H1 (cell line): ENCODE measurements around the gene LENG9. TPM values are rescaled to one million over a fixed set of nuclear protein-coding genes. Genes with fewer than 3 reads are reported as not detected.
A peak's percentile ranks its signal among the peaks of the same experiment; 100 is the strongest.

Experiments
- CTCF ChIA-PET: fragments of 300-600 bp; sonication (Branson Sonifier 250); formaldehyde crosslinking; loops from one replicate; lab custom pipeline; 2021; ENCODE audit not compliant: partially characterized antibody; lab: Charles Lee
- POLR2A ChIA-PET: fragments of 300-600 bp; sonication (Branson Sonifier 250); formaldehyde crosslinking; loops from one replicate; lab custom pipeline; 2021; ENCODE audit warnings: inconsistent platforms; ENCODE audit not compliant: partially characterized antibody; lab: Charles Lee
- DNase-seq, 2 experiments: peaks; one replicate each; pipeline versions ENCODE4 v3.0.0 to v3.0.0-alpha.2; 2010 to 2022; ENCODE audit warnings: low spot score in 2 of 2, low read depth in 1 of 2, mixed read lengths in 1 of 2
- FAIRE-seq: peaks from 2 replicates; lab custom pipeline; 2011; peaks lifted over from hg19 to GRCh38; lab: Jason Lieb, UNC
- H2AFZ ChIP-seq: 2 replicates; pipeline ENCODE4 v1.8.1; 2012; ENCODE audit warnings: low read length, inconsistent platforms
- H2AK5ac ChIP-seq: 2 replicates; pipeline ENCODE4 v1.6.1; 2013; ENCODE audit warnings: low read depth, low read length
- H2BK120ac ChIP-seq: replicated peaks from 2 replicates; pipeline ENCODE3; 2013; ENCODE audit warnings: low read depth, low read length, inconsistent platforms
- H2BK12ac ChIP-seq: 2 replicates; pipeline ENCODE4 v1.6.1; 2013; ENCODE audit warnings: low read depth, low read length
- H2BK15ac ChIP-seq: 2 replicates; pipeline ENCODE4 v1.6.1; 2013; ENCODE audit warnings: low read length
- H2BK20ac ChIP-seq: 2 replicates; pipeline ENCODE4 v1.6.1; 2013; ENCODE audit warnings: low read length
- H2BK5ac ChIP-seq: 2 replicates; pipeline ENCODE4 v1.6.1; 2013; ENCODE audit warnings: low read depth, low read length
- H3K14ac ChIP-seq: 2 replicates; pipeline ENCODE4 v1.6.1; 2013; ENCODE audit warnings: inconsistent platforms; ENCODE audit not compliant: insufficient read length
- H3K18ac ChIP-seq: 2 replicates; pipeline ENCODE4 v1.6.1; 2013; ENCODE audit warnings: low read length; ENCODE audit errors: extremely low read depth
- H3K23ac ChIP-seq: 2 replicates; pipeline ENCODE4 v1.6.1; 2013; ENCODE audit warnings: inconsistent platforms; ENCODE audit not compliant: insufficient read length
- H3K23me2 ChIP-seq: 2 replicates; pipeline ENCODE4 v1.6.1; 2013; ENCODE audit warnings: low read depth, low read length
- H3K27ac ChIP-seq: 2 replicates; pipeline ENCODE4 v1.6.1; 2011; ENCODE audit warnings: low read depth, low read length, inconsistent platforms
- H3K27me3 ChIP-seq, 4 experiments: replicated peaks in 1 of 4; 1 replicate in 1 of 4; 2 replicates in 3 of 4; pipeline versions ENCODE4 v1.6.1 to v1.8.1; 2011 to 2013; ENCODE audit warnings: low read length in 3 of 4, mild to moderate bottlenecking in 3 of 4, inconsistent platforms in 2 of 4, mixed read lengths in 2 of 4, moderate library complexity in 1 of 4; ENCODE audit not compliant: control insufficient read depth in 3 of 4, insufficient read depth in 3 of 4; ENCODE audit errors: extremely low read depth in 1 of 4
- H3K36me3 ChIP-seq, 4 experiments: 2 replicates each; pipeline versions ENCODE4 v1.6.1 to v1.8.1; 2011 to 2013; ENCODE audit warnings: mild to moderate bottlenecking in 4 of 4, low read length in 3 of 4, moderate library complexity in 2 of 4, control low read depth in 1 of 4, inconsistent platforms in 1 of 4; ENCODE audit not compliant: insufficient read depth in 4 of 4, control insufficient read depth in 2 of 4
- H3K4ac ChIP-seq: replicated peaks from 2 replicates; pipeline ENCODE3; 2013; ENCODE audit warnings: low read length, low read depth, mixed read lengths, inconsistent platforms; ENCODE audit not compliant: insufficient read length
- H3K4me1 ChIP-seq, 4 experiments: replicated peaks in 1 of 4; 1 replicate in 1 of 4; 2 replicates in 3 of 4; pipeline versions ENCODE4 v1.6.1 to v1.8.1; 2011 to 2013; ENCODE audit warnings: low read length in 3 of 4, inconsistent platforms in 2 of 4, mixed read lengths in 1 of 4; ENCODE audit not compliant: insufficient read depth in 4 of 4, control insufficient read depth in 3 of 4
- H3K4me2 ChIP-seq, 2 experiments: 2 replicates each; pipeline versions ENCODE4 v1.6.1 to v1.8.1; 2011 to 2013; ENCODE audit warnings: low read depth in 2 of 2, low read length in 2 of 2, control low read depth in 1 of 2, inconsistent platforms in 1 of 2, mild to moderate bottlenecking in 1 of 2; ENCODE audit not compliant: insufficient read depth in 1 of 2
- H3K4me3 ChIP-seq, 4 experiments: fragments of 200-600, 300-600 bp in 1 of 4; sonication (generic), shearing (Covaris generic), sonication (Bioruptor Twin) in 1 of 4; 2 replicates each; pipeline versions ENCODE4 v1.5.1 to v1.8.1; 2011 to 2016; ENCODE audit warnings: low read length in 4 of 4, low read depth in 3 of 4, control low read depth in 2 of 4, inconsistent platforms in 2 of 4, mild to moderate bottlenecking in 2 of 4, mixed read lengths in 1 of 4, moderate library complexity in 1 of 4; ENCODE audit not compliant: insufficient read depth in 2 of 4; ENCODE audit errors: extremely low read depth in 1 of 4
- H3K56ac ChIP-seq: replicated peaks from 2 replicates; pipeline ENCODE3; 2013; ENCODE audit warnings: low read depth, mild to moderate bottlenecking, mixed read lengths, low read length, inconsistent platforms; ENCODE audit not compliant: insufficient read length
- H3K79me1 ChIP-seq: 2 replicates; pipeline ENCODE4 v1.6.1; 2013; ENCODE audit warnings: low read depth, low read length, control low read depth
- H3K79me2 ChIP-seq, 2 experiments: 2 replicates each; pipeline versions ENCODE4 v1.6.1 to v1.8.1; 2012 to 2013; ENCODE audit warnings: low read length in 2 of 2, mild to moderate bottlenecking in 2 of 2, inconsistent platforms in 1 of 2; ENCODE audit not compliant: insufficient read depth in 2 of 2, control insufficient read depth in 1 of 2
- H3K9ac ChIP-seq, 4 experiments: replicated peaks in 1 of 4; 1 replicate in 1 of 4; 2 replicates in 3 of 4; pipeline versions ENCODE4 v1.6.1 to v1.8.1; 2011 to 2013; ENCODE audit warnings: low read depth in 3 of 4, low read length in 3 of 4, control low read depth in 2 of 4, mild to moderate bottlenecking in 2 of 4, moderate library complexity in 2 of 4, inconsistent platforms in 1 of 4; ENCODE audit errors: extremely low read depth in 1 of 4
- H3K9me3 ChIP-seq, 2 experiments: 2 replicates each; pipeline versions ENCODE4 v1.6.1 to v1.8.1; 2012 to 2013; ENCODE audit warnings: mild to moderate bottlenecking in 2 of 2, moderate library complexity in 2 of 2, control low read depth in 1 of 2, inconsistent platforms in 1 of 2, low read depth in 1 of 2, low read length in 1 of 2, mixed read lengths in 1 of 2; ENCODE audit not compliant: insufficient read depth in 2 of 2
- H4K20me1 ChIP-seq, 2 experiments: replicated peaks in 1 of 2; 2 replicates each; pipeline versions ENCODE3 to v1.8.1; 2011 to 2013; ENCODE audit warnings: inconsistent platforms in 2 of 2, low read length in 2 of 2, mild to moderate bottlenecking in 1 of 2; ENCODE audit not compliant: insufficient read depth in 2 of 2, control insufficient read depth in 1 of 2
- H4K5ac ChIP-seq: 2 replicates; pipeline ENCODE4 v1.6.1; 2013; ENCODE audit warnings: low read length, low read depth, mixed read lengths, inconsistent platforms; ENCODE audit not compliant: insufficient read length
- H4K8ac ChIP-seq: 2 replicates; pipeline ENCODE4 v1.8.0; 2013; ENCODE audit warnings: mild to moderate bottlenecking, moderate library complexity, low read length, inconsistent platforms; ENCODE audit not compliant: insufficient read depth; ENCODE audit errors: extremely low read depth
- H4K91ac ChIP-seq: replicated peaks from 2 replicates; pipeline ENCODE3; 2013; ENCODE audit warnings: low read length, mixed read lengths, inconsistent platforms; ENCODE audit not compliant: insufficient read length
- CTCF ChIP-seq, 3 experiments: IDR thresholded peaks; 1 replicate in 2 of 3; 2 replicates in 1 of 3; pipeline versions ENCODE4 v1.5.1 to v1.6.1; 2011; ENCODE audit warnings: low read length in 3 of 3, mild to moderate bottlenecking in 3 of 3, inconsistent platforms in 2 of 3, low read depth in 1 of 3, moderate library complexity in 1 of 3; ENCODE audit not compliant: insufficient read depth in 1 of 3; ENCODE audit errors: control extremely low read depth in 1 of 3
- KDM4A ChIP-seq: IDR thresholded peaks from one replicate; pipeline ENCODE4 v1.7.1; 2012; ENCODE audit warnings: low read depth, mild to moderate bottlenecking, moderate library complexity, low read length, inconsistent platforms; ENCODE audit not compliant: severe bottlenecking
- PHF8 ChIP-seq: fragments of 200-600 bp; sonication (generic); conservative IDR thresholded peaks from 2 replicates; pipeline ENCODE4 v1.7.1; 2012; ENCODE audit warnings: low read depth, mild to moderate bottlenecking, inconsistent platforms, low read length, moderate library complexity
- POLR2A ChIP-seq, 2 experiments: IDR thresholded peaks; 1 replicate in 1 of 2; 2 replicates in 1 of 2; pipeline ENCODE4 v1.6.1; 2011; ENCODE audit warnings: low read depth in 2 of 2, low read length in 2 of 2, mild to moderate bottlenecking in 2 of 2; ENCODE audit errors: control extremely low read depth in 1 of 2
- POU5F1 ChIP-seq: IDR thresholded peaks from 2 replicates; pipeline ENCODE4 v1.6.1; 2011; ENCODE audit warnings: low read depth, mild to moderate bottlenecking, low read length, moderate library complexity
- SP2 ChIP-seq: IDR thresholded peaks from 2 replicates; pipeline ENCODE4 v1.6.1; 2012; ENCODE audit warnings: mild to moderate bottlenecking, low read length, inconsistent platforms
- TAF7 ChIP-seq: optimal IDR thresholded peaks from 2 replicates; pipeline ENCODE3; 2011; ENCODE audit warnings: low read depth, mild to moderate bottlenecking, inconsistent platforms, low read length, moderate library complexity, borderline replicate concordance
- WGBS, 2 experiments: shearing (Covaris generic) in 1 of 2; methylation state at CpG; one replicate each; pipeline versions ENCODE4 v1.1.6 to v1.1.7; 2013 to 2015; ENCODE audit warnings: low lambda C conversion rate in 2 of 2, mixed read lengths in 2 of 2, inconsistent platforms in 1 of 2, low coverage in 1 of 2, missing lambda C conversion rate in 1 of 2; ENCODE audit not compliant: insufficient replicate concordance in 2 of 2, insufficient coverage in 1 of 2, insufficient read length in 1 of 2; ENCODE audit errors: extremely low coverage in 1 of 2, missing lambda C conversion rate in 1 of 2; 5-methylcytosine and 5-hydroxymethylcytosine counted together
- polyA plus RNA-seq, 7 experiments: library from polyadenylated mRNA; depleted of rRNA in 3 of 7; stranded (reverse) in 5 of 7; unstranded in 2 of 7; fragments of >200 nt in 5 of 7; fragments of 200-250 nt in 2 of 7; gene quantifications; 1 replicate in 5 of 7; 2 replicates in 1 of 7; 4 replicates in 1 of 7; pipeline versions ENCODE4 v1.2.1 to v1.2.3, GENCODE V29; 2011 to 2013; ENCODE audit warnings: missing spikeins in 2 of 7, mixed read lengths in 2 of 7
- total RNA-seq: library from RNA; stranded (reverse); fragmentation: NEBNext Ultra II Directional; extraction: Animal tissue kit (Norgen Biotek cat#: 25700); gene quantifications from 2 replicates; pipeline ENCODE4 v1.2.1, GENCODE V29; 2021
- TF ChIP-seq, protein P1 (sequence below): IDR thresholded peaks from 2 replicates; pipeline ENCODE4 v1.6.1; 2012; ENCODE audit warnings: inconsistent platforms

Gene LENG9
- total and polyA plus RNA-seq, 2 of the 8 experiments (the other 6 are each of a cell fraction or from before 2014, with no cell fraction given): 1.6 to 3.9 TPM

DNA sequence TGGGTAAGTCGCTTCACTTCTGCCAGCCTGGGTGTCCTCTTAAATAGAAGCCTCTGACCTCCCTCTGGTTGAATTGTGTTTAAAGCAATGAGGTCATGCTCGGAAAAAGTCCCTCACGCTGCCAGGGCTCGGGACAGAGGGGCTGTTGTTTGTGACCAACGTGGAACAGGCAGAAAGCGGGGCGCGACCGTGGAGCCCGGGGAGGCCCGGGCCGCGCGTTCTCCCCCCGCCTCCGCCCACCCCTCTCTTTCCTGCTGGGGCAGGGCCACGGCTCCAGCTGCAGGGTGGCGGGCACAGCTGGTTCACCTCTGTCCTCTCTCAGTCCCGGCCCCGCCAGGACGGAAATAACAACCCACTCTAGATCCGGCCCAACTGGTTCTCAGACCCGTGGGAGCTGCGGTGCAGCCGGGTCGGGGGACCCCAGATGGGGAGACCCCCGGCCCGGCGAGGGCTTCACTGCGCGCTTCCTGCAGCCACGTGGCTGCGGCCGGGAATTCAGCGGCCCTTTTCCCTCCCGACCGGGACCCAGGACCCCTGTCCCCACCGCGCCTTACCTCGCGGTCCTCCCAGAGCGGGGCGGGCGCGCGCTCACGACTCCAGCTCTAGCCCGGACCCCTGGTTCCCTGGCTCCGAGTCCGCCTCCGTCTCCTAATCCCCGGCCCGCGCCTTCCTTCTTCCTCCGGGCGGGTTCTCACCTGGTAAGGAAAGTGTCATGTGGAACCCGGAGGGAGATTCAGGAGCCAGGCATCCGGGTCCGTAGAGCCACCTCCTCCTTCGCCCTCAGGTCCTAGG is 7.6 kb upstream of the LENG9 start:
- H3K18ac ChIP-seq: peak overlapping the region; percentile 60
- H2AK5ac ChIP-seq: no peak overlapping the region
- H4K91ac ChIP-seq: no peak overlapping the region
- H3K4ac ChIP-seq: no peak overlapping the region
- no peak overlapping the region for H3K14ac ChIP-seq
- peaks cover 7% of the 10 kb centered on the region; the same call in 1 of the 2 replicates for H3K23me2 ChIP-seq
- no peak overlapping the region; the same call in 1 of the 2 replicates for H2BK5ac ChIP-seq
- FAIRE-seq (no peak), DNase-seq (peak in 1 of 2 experiments; percentile 60)
- H3K4me2 ChIP-seq: peak overlapping the region; percentile 69 to 76
- H3K23ac ChIP-seq: no peak overlapping the region
- 0 out of 2 replicates have a peak overlapping the region, but pooled peaks have one; percentile 33 for H2BK12ac ChIP-seq
- H3K79me1 ChIP-seq: no peaks in the 10 kb centered on the region
- H2BK15ac ChIP-seq: peak overlapping the region; percentile 40; the same call in 1 of the 2 replicates
- H2AFZ ChIP-seq: peak overlapping the region; percentile 9; the same call in 1 of the 2 replicates
- no peaks in the 10 kb centered on the region for H4K20me1 ChIP-seq
- H3K4me1 ChIP-seq: peaks cover 3 to 10% (median 3%) of the 10 kb centered on the region in 4 experiments; a peak in 6 of 7 replicates
- CTCF ChIA-PET: no interaction called here
- POLR2A ChIA-PET: interaction anchor here (0.7 kb wide), 1 partner anchor 609 kb away, joined by 4 read pairs; no protein-coding TSS in a partner anchor
- no peaks in the 10 kb centered on the region for H3K9me3 ChIP-seq
- peak overlapping the region; percentile 68; the same call in 1 of the 2 replicates for H4K8ac ChIP-seq
- H3K36me3 ChIP-seq: no peaks in the 10 kb centered on the region
- H3K56ac ChIP-seq: no peak overlapping the region
- H2BK120ac ChIP-seq: no peak overlapping the region
- no peaks in the 10 kb centered on the region for H3K79me2 ChIP-seq
- no peak overlapping the region for H3K27ac ChIP-seq
- H3K9ac ChIP-seq: peak overlapping the region in 2 of 4 experiments; percentile 25 to 29; a peak in 4 of 7 replicates
- H2BK20ac ChIP-seq: no peak overlapping the region
- WGBS, 2 experiments: 4% methylated on average over 54 of the region's 60 CpGs; no CpG with 5 or more reads in 1 of the 2 experiments
- peaks cover 3 to 27% (median 18%) of the 10 kb centered on the region in 4 experiments for H3K27me3 ChIP-seq
- no peak overlapping the region for H4K5ac ChIP-seq
- H3K4me3 ChIP-seq: peak overlapping the region; percentile 21 to 59 (median 34)
- TF ChIP-seq PHF8 (peak; percentile 30; the same call in 1 of the 2 replicates), POU5F1 (no peak), KDM4A (peak; percentile 41), POLR2A (IDR thresholded peaks at IDR 0.05; ENCODE audit: control extremely low read depth in 1 of 2, low read depth in 2 of 2, low read length in 2 of 2) (peak in 1 of 2 experiments; percentile 31; a peak in 1 of 3 replicates), CTCF (IDR thresholded peaks at IDR 0.05; ENCODE audit: control extremely low read depth in 1 of 3, insufficient read depth in 1 of 3, low read depth in 1 of 3, low read length in 3 of 3) (no peak), SP2 (no peak), TAF7 (peak; percentile 39)
- TF ChIP-seq, protein P1, sequence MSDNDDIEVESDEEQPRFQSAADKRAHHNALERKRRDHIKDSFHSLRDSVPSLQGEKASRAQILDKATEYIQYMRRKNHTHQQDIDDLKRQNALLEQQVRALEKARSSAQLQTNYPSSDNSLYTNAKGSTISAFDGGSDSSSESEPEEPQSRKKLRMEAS: peak; percentile 91
